H1 (cell line): ENCODE measurements around the gene UBE2V1. TPM values are rescaled to one million over a fixed set of nuclear protein-coding genes. Genes with fewer than 3 reads are reported as not detected.

Experiments
- CTCF ChIA-PET: fragments of 300-600 bp; sonication (Branson Sonifier 250); formaldehyde crosslinking; loops from one replicate; lab custom pipeline; 2021; ENCODE audit not compliant: partially characterized antibody; lab: Charles Lee
- POLR2A ChIA-PET: fragments of 300-600 bp; sonication (Branson Sonifier 250); formaldehyde crosslinking; loops from one replicate; lab custom pipeline; 2021; ENCODE audit warnings: inconsistent platforms; ENCODE audit not compliant: partially characterized antibody; lab: Charles Lee
- DNase-seq, 2 experiments: peaks; one replicate each; pipeline versions ENCODE4 v3.0.0 to v3.0.0-alpha.2; 2010 to 2022; ENCODE audit warnings: low spot score in 2 of 2, low read depth in 1 of 2, mixed read lengths in 1 of 2
- FAIRE-seq: peaks from 2 replicates; lab custom pipeline; 2011; peaks lifted over from hg19 to GRCh38; lab: Jason Lieb, UNC
- H2AFZ ChIP-seq: 2 replicates; pipeline ENCODE4 v1.8.1; 2012; ENCODE audit warnings: low read length, inconsistent platforms
- H2AK5ac ChIP-seq: 2 replicates; pipeline ENCODE4 v1.6.1; 2013; ENCODE audit warnings: low read depth, low read length
- H2BK120ac ChIP-seq: replicated peaks from 2 replicates; pipeline ENCODE3; 2013; ENCODE audit warnings: low read depth, low read length, inconsistent platforms
- H2BK12ac ChIP-seq: 2 replicates; pipeline ENCODE4 v1.6.1; 2013; ENCODE audit warnings: low read depth, low read length
- H2BK15ac ChIP-seq: 2 replicates; pipeline ENCODE4 v1.6.1; 2013; ENCODE audit warnings: low read length
- H2BK20ac ChIP-seq: 2 replicates; pipeline ENCODE4 v1.6.1; 2013; ENCODE audit warnings: low read length
- H2BK5ac ChIP-seq: 2 replicates; pipeline ENCODE4 v1.6.1; 2013; ENCODE audit warnings: low read depth, low read length
- H3K14ac ChIP-seq: 2 replicates; pipeline ENCODE4 v1.6.1; 2013; ENCODE audit warnings: inconsistent platforms; ENCODE audit not compliant: insufficient read length
- H3K18ac ChIP-seq: 2 replicates; pipeline ENCODE4 v1.6.1; 2013; ENCODE audit warnings: low read length; ENCODE audit errors: extremely low read depth
- H3K23ac ChIP-seq: 2 replicates; pipeline ENCODE4 v1.6.1; 2013; ENCODE audit warnings: inconsistent platforms; ENCODE audit not compliant: insufficient read length
- H3K23me2 ChIP-seq: 2 replicates; pipeline ENCODE4 v1.6.1; 2013; ENCODE audit warnings: low read depth, low read length
- H3K27ac ChIP-seq: 2 replicates; pipeline ENCODE4 v1.6.1; 2011; ENCODE audit warnings: low read depth, low read length, inconsistent platforms
- H3K27me3 ChIP-seq, 4 experiments: replicated peaks in 1 of 4; 1 replicate in 1 of 4; 2 replicates in 3 of 4; pipeline versions ENCODE4 v1.6.1 to v1.8.1; 2011 to 2013; ENCODE audit warnings: low read length in 3 of 4, mild to moderate bottlenecking in 3 of 4, inconsistent platforms in 2 of 4, mixed read lengths in 2 of 4, moderate library complexity in 1 of 4; ENCODE audit not compliant: control insufficient read depth in 3 of 4, insufficient read depth in 3 of 4; ENCODE audit errors: extremely low read depth in 1 of 4
- H3K36me3 ChIP-seq, 4 experiments: 2 replicates each; pipeline versions ENCODE4 v1.6.1 to v1.8.1; 2011 to 2013; ENCODE audit warnings: mild to moderate bottlenecking in 4 of 4, low read length in 3 of 4, moderate library complexity in 2 of 4, control low read depth in 1 of 4, inconsistent platforms in 1 of 4; ENCODE audit not compliant: insufficient read depth in 4 of 4, control insufficient read depth in 2 of 4
- H3K4ac ChIP-seq: replicated peaks from 2 replicates; pipeline ENCODE3; 2013; ENCODE audit warnings: low read length, low read depth, mixed read lengths, inconsistent platforms; ENCODE audit not compliant: insufficient read length
- H3K4me1 ChIP-seq, 4 experiments: replicated peaks in 1 of 4; 1 replicate in 1 of 4; 2 replicates in 3 of 4; pipeline versions ENCODE4 v1.6.1 to v1.8.1; 2011 to 2013; ENCODE audit warnings: low read length in 3 of 4, inconsistent platforms in 2 of 4, mixed read lengths in 1 of 4; ENCODE audit not compliant: insufficient read depth in 4 of 4, control insufficient read depth in 3 of 4
- H3K4me2 ChIP-seq, 2 experiments: 2 replicates each; pipeline versions ENCODE4 v1.6.1 to v1.8.1; 2011 to 2013; ENCODE audit warnings: low read depth in 2 of 2, low read length in 2 of 2, control low read depth in 1 of 2, inconsistent platforms in 1 of 2, mild to moderate bottlenecking in 1 of 2; ENCODE audit not compliant: insufficient read depth in 1 of 2
- H3K4me3 ChIP-seq, 4 experiments: fragments of 200-600, 300-600 bp in 1 of 4; sonication (generic), shearing (Covaris generic), sonication (Bioruptor Twin) in 1 of 4; 2 replicates each; pipeline versions ENCODE4 v1.5.1 to v1.8.1; 2011 to 2016; ENCODE audit warnings: low read length in 4 of 4, low read depth in 3 of 4, control low read depth in 2 of 4, inconsistent platforms in 2 of 4, mild to moderate bottlenecking in 2 of 4, mixed read lengths in 1 of 4, moderate library complexity in 1 of 4; ENCODE audit not compliant: insufficient read depth in 2 of 4; ENCODE audit errors: extremely low read depth in 1 of 4
- H3K56ac ChIP-seq: replicated peaks from 2 replicates; pipeline ENCODE3; 2013; ENCODE audit warnings: low read depth, mild to moderate bottlenecking, mixed read lengths, low read length, inconsistent platforms; ENCODE audit not compliant: insufficient read length
- H3K79me1 ChIP-seq: 2 replicates; pipeline ENCODE4 v1.6.1; 2013; ENCODE audit warnings: low read depth, low read length, control low read depth
- H3K79me2 ChIP-seq, 2 experiments: 2 replicates each; pipeline versions ENCODE4 v1.6.1 to v1.8.1; 2012 to 2013; ENCODE audit warnings: low read length in 2 of 2, mild to moderate bottlenecking in 2 of 2, inconsistent platforms in 1 of 2; ENCODE audit not compliant: insufficient read depth in 2 of 2, control insufficient read depth in 1 of 2
- H3K9ac ChIP-seq, 4 experiments: replicated peaks in 1 of 4; 1 replicate in 1 of 4; 2 replicates in 3 of 4; pipeline versions ENCODE4 v1.6.1 to v1.8.1; 2011 to 2013; ENCODE audit warnings: low read depth in 3 of 4, low read length in 3 of 4, control low read depth in 2 of 4, mild to moderate bottlenecking in 2 of 4, moderate library complexity in 2 of 4, inconsistent platforms in 1 of 4; ENCODE audit errors: extremely low read depth in 1 of 4
- H3K9me3 ChIP-seq, 2 experiments: 2 replicates each; pipeline versions ENCODE4 v1.6.1 to v1.8.1; 2012 to 2013; ENCODE audit warnings: mild to moderate bottlenecking in 2 of 2, moderate library complexity in 2 of 2, control low read depth in 1 of 2, inconsistent platforms in 1 of 2, low read depth in 1 of 2, low read length in 1 of 2, mixed read lengths in 1 of 2; ENCODE audit not compliant: insufficient read depth in 2 of 2
- H4K20me1 ChIP-seq, 2 experiments: replicated peaks in 1 of 2; 2 replicates each; pipeline versions ENCODE3 to v1.8.1; 2011 to 2013; ENCODE audit warnings: inconsistent platforms in 2 of 2, low read length in 2 of 2, mild to moderate bottlenecking in 1 of 2; ENCODE audit not compliant: insufficient read depth in 2 of 2, control insufficient read depth in 1 of 2
- H4K5ac ChIP-seq: 2 replicates; pipeline ENCODE4 v1.6.1; 2013; ENCODE audit warnings: low read length, low read depth, mixed read lengths, inconsistent platforms; ENCODE audit not compliant: insufficient read length
- H4K8ac ChIP-seq: 2 replicates; pipeline ENCODE4 v1.8.0; 2013; ENCODE audit warnings: mild to moderate bottlenecking, moderate library complexity, low read length, inconsistent platforms; ENCODE audit not compliant: insufficient read depth; ENCODE audit errors: extremely low read depth
- H4K91ac ChIP-seq: replicated peaks from 2 replicates; pipeline ENCODE3; 2013; ENCODE audit warnings: low read length, mixed read lengths, inconsistent platforms; ENCODE audit not compliant: insufficient read length
- JUN ChIP-seq: IDR thresholded peaks from 2 replicates; pipeline ENCODE4 v1.6.1; 2011; ENCODE audit warnings: low read depth, mild to moderate bottlenecking, improper control_type of control experiment, low read length
- SIRT6 ChIP-seq: IDR thresholded peaks from one replicate; pipeline ENCODE4 v1.7.1; 2012; ENCODE audit warnings: low read length, inconsistent platforms
- SP2 ChIP-seq: IDR thresholded peaks from 2 replicates; pipeline ENCODE4 v1.6.1; 2012; ENCODE audit warnings: mild to moderate bottlenecking, low read length, inconsistent platforms
- SP4 ChIP-seq: IDR thresholded peaks from 2 replicates; pipeline ENCODE4 v1.6.1; 2012; ENCODE audit warnings: low read length, inconsistent platforms
- SUZ12 ChIP-seq: fragments of 200-600 bp; sonication (generic); IDR thresholded peaks from 2 replicates; pipeline ENCODE4 v1.6.1; 2012; ENCODE audit warnings: mild to moderate bottlenecking, inconsistent platforms, low read length, moderate library complexity, mixed read lengths
- WGBS, 2 experiments: shearing (Covaris generic) in 1 of 2; methylation state at CpG; one replicate each; pipeline versions ENCODE4 v1.1.6 to v1.1.7; 2013 to 2015; ENCODE audit warnings: low lambda C conversion rate in 2 of 2, mixed read lengths in 2 of 2, inconsistent platforms in 1 of 2, low coverage in 1 of 2, missing lambda C conversion rate in 1 of 2; ENCODE audit not compliant: insufficient replicate concordance in 2 of 2, insufficient coverage in 1 of 2, insufficient read length in 1 of 2; ENCODE audit errors: extremely low coverage in 1 of 2, missing lambda C conversion rate in 1 of 2; 5-methylcytosine and 5-hydroxymethylcytosine counted together
- polyA plus RNA-seq, 7 experiments: library from polyadenylated mRNA; depleted of rRNA in 3 of 7; stranded (reverse) in 5 of 7; unstranded in 2 of 7; fragments of >200 nt in 5 of 7; fragments of 200-250 nt in 2 of 7; gene quantifications; 1 replicate in 5 of 7; 2 replicates in 1 of 7; 4 replicates in 1 of 7; pipeline versions ENCODE4 v1.2.1 to v1.2.3, GENCODE V29; 2011 to 2013; ENCODE audit warnings: missing spikeins in 2 of 7, mixed read lengths in 2 of 7
- total RNA-seq: library from RNA; stranded (reverse); fragmentation: NEBNext Ultra II Directional; extraction: Animal tissue kit (Norgen Biotek cat#: 25700); gene quantifications from 2 replicates; pipeline ENCODE4 v1.2.1, GENCODE V29; 2021

UBE2V1 gene
- total and polyA plus RNA-seq, 2 of the 8 experiments (the other 6 are each of a cell fraction or from before 2014, with no cell fraction given) = 141 to 184 TPM

DNA sequence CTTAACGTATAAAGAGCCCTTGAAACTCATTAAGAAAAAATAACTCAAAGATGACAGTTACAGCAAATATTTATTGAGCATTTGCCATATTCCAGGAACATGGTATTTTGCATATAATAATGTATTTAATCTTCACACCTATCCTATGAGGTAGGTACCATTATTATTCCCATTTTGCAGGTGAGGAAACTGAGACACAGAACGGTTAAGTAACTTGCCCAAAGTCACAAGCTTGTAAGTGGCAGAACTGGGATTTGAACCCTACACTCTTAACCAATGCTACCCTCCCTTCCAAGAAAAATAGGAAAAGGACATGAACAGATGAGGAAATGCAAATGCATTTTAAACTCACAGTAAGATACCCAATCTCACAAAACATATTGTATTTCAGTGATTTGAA lies 5.3 kb upstream of the UBE2V1 start:
- CTCF ChIA-PET = interaction anchor here (0.9 to 13.0 kb wide), 5 partner anchors 14 to 61 kb away, joined by 3 to 208 read pairs (median 141); partner anchors contain the start of gene PEDS1
- Histone ChIP-seq H4K91ac (no peak overlapping the region), H3K56ac (no peak overlapping the region), H3K14ac (no peak overlapping the region), H2BK5ac (no peak overlapping the region), H3K79me1 (no peaks in the 10 kb centered on the region; the same call in 1 of the 2 replicates), H3K79me2 (peaks cover 0 to 11% of the 10 kb centered on the region in 2 experiments; a peak in 2 of 4 replicates), H2BK15ac (no peak overlapping the region), H4K5ac (no peak overlapping the region), H3K4me3 (no peak overlapping the region), H3K23me2 (peaks cover 6% of the 10 kb centered on the region), H3K23ac (no peak overlapping the region), H3K36me3 (no peaks in the 10 kb centered on the region), H2AFZ (no peak overlapping the region), H2AK5ac (no peak overlapping the region), H2BK20ac (no peak overlapping the region), H3K4me1 (peaks cover 0 to 10% (median 4%) of the 10 kb centered on the region in 4 experiments; a peak in 5 of 7 replicates), H3K4ac (no peak overlapping the region), H3K4me2 (no peak overlapping the region), H4K8ac (no peak overlapping the region), H3K9ac (no peak overlapping the region), H3K27me3 (no peaks in the 10 kb centered on the region), H3K9me3 (no peaks in the 10 kb centered on the region), H3K27ac (no peak overlapping the region), H3K18ac (no peak overlapping the region), H2BK12ac (no peak overlapping the region), H4K20me1 (no peaks in the 10 kb centered on the region), H2BK120ac (no peak overlapping the region)
- DNase-seq (no peak), FAIRE-seq (no peak)
- TF ChIP-seq SP4 (no peak), SP2 (no peak), SIRT6 (no peak), JUN (no peak), SUZ12 (no peak)
- 85% methylated on average over 2 of the region's 2 CpGs; no CpG with 5 or more reads in 1 of the 2 experiments for WGBS, 2 experiments
- POLR2A ChIA-PET = interaction anchor here (1.0 to 4.3 kb wide), 2 partner anchors 8 to 35 kb away, joined by 3 to 27 read pairs; partner anchors contain the start of gene PEDS1
